Raji (cell line): ENCODE measurements around the gene AFAP1L1.

Experiments used
- POLR2A ChIP-seq: IDR thresholded peaks from 2 replicates; pipeline ENCODE4 v1.6.1; 2011; ENCODE audit warnings: low read depth, low read length, control low read depth; ENCODE audit not compliant: insufficient read depth

The AFAP1L1 gene

GRCh38 chr5:149251546-149251945, 20.1 kb upstream of the AFAP1L1 start:
- TF ChIP-seq POLR2A: no peak

GRCh38 chr5:149254506-149254905, 17.2 kb upstream of the AFAP1L1 start:
- no peak for TF ChIP-seq POLR2A

DNA sequence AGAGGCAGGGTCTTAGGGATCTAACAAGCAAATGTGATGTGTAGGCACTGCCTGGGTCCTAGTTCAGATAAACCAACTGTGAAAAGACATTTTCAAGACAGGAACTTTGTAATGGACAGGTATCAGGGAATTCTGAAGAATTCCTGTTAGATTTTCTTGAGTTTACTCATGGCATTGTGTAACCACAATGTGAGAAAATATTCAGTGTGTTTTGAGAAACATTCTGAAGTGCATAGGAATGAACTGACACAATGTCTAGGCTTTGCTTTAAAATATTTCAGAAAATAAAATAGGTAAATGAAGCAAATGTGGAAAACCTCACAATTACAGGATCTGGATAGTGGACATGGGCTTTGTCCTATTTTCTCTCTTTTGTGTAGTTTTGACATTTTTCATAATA, 15.2 kb upstream of the AFAP1L1 start:
- no peak for TF ChIP-seq POLR2A

GRCh38 chr5:149257131-149257530, 14.5 kb upstream of the AFAP1L1 start:
- no peak for TF ChIP-seq POLR2A

DNA sequence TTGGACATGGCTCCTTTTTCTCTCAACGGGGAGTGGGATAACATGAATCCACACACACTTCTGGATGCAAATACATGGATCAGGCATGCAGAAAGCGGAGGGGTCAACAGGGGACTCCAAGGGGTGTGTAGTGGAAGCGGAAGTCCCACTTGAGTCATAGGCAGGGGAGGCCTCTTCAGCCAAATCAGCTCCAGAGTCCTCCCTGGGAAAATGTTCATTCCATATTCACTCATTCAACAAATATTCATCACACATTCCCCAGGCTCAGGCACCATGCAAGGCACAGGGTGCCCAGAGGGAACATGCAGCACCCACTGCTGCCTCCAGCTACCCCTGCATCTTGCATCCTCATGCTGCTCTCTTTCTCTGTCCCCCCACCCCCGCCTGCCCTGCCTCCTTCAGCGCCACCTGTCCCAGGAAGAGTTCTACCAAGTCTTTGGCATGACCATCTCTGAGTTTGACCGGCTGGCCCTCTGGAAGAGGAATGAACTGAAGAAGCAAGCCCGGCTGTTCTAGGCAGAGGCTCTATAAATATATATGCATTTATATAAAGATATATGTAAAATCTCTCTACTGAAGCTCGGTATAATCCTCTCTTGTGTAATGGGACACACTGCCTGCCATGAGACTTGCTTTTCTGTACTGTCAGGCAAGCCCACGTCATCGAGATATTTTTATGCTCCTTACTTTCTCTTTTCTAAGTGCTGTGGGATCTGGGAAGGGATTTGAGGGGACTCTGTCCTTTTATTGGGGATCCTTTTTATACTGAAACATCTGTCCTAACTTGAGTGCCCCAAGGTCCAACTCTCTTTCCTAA, 13.6 kb upstream of the AFAP1L1 start:
- TF ChIP-seq POLR2A: no peak

DNA sequence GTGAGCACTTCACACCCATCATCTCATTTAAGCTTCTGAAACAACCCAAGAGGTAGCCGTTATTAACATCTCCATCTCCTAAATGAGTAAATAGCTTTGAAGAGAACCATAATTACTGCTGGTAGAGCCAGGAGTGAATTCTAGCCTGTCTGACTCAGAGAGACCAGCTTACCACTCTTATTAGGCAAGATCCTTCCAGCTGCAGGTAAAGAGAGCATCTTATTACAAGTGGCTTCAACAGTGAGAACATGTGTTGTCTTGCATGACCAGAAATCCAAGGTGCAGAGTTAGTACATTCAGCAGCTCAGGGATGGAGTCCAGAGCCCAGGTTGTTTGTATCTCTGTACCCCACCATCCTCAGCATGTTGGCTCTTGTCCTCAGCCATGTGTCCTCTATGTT, 10.9 kb upstream of the AFAP1L1 start:
- TF ChIP-seq POLR2A: no peak

GRCh38 chr5:149261246-149261645, 10.4 kb upstream of the AFAP1L1 start:
- no peak for TF ChIP-seq POLR2A

DNA sequence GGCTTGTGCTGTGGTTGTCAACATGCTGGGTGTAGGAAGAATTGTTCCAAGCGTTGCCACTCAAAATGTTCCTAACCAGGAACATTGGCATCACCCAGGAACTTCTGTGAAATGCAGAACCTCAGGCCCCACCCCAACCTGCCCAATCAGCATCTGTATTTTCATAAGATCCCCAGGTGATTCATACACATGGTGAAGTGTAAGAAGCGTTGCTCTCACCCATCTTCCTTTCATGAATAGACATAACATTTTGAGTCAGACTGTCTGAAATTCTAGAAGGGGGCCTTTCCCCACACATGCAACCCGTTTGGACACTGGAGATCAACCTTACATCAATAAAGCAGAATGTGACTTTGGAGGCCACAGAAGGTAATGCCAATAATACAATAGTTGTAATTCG, 9.3 kb upstream of the AFAP1L1 start:
- TF ChIP-seq POLR2A: no peak

DNA sequence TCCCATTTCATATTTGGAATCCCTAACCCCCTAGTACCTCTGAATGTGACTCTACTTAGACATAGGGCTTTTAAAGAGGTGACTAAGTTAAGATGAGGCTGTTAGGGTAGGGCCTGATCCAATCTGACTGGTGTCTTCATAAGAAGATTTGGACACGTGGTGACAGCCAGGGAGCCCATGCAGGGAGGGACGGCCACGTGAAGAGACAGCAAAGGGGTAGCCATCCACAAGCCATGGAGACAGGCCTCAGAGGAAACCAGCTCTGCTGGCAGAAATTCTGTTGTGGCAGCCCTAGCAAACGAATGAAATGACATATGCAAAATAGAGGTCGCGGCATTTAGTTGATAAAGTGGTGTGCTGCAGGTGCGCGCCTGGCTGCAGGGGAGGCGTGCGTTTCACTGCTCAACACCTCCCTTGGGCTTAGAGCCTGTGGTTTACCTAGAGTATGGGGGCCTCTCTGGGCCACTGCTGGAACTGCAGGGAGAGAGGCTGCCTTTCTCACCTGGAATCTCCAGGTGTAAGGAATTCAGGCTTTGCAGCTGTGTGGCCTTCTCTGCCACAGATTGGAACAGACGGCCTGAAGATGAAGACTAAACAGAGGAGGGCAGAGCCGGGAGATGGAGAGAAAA, 7.1 kb upstream of the AFAP1L1 start:
- TF ChIP-seq POLR2A: no peak

GRCh38 chr5:149265068-149265465, 6.6 kb upstream of the AFAP1L1 start:
- TF ChIP-seq POLR2A: no peak

GRCh38 chr5:149265597-149265996, 6.1 kb upstream of the AFAP1L1 start:
- TF ChIP-seq POLR2A: no peak

GRCh38 chr5:149267241-149267973, 4.3 kb upstream of the AFAP1L1 start:
- no peak for TF ChIP-seq POLR2A

DNA sequence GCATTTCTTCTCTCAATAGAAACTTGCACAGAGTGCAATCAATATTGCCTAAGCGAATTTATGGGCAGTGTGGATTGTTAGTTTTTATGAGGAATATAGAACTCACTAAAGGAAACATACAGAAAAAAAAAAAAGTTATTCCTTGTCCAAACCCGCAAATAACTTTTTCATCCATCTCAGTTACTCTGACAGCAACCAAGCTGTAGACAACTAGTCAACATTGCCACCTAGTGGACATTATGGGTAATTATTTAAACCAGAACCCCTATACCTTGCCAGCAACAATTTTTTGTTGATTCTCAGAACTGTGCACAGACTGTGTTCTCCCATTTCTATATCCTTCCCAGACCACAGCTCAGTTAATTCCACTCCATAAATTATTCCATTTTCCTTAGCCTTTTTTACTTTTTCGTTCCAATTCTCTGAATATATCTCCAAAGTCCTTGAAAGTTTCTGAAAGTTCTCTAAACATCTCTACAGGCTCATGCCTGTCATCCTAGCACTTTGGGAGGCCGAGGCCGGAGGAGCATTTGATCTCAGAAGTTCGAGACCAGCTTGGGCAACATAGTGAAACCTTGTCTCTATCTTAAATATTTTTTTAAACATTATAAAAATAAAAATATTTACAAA, 2.6 kb upstream of the AFAP1L1 start:
- no peak for TF ChIP-seq POLR2A

DNA sequence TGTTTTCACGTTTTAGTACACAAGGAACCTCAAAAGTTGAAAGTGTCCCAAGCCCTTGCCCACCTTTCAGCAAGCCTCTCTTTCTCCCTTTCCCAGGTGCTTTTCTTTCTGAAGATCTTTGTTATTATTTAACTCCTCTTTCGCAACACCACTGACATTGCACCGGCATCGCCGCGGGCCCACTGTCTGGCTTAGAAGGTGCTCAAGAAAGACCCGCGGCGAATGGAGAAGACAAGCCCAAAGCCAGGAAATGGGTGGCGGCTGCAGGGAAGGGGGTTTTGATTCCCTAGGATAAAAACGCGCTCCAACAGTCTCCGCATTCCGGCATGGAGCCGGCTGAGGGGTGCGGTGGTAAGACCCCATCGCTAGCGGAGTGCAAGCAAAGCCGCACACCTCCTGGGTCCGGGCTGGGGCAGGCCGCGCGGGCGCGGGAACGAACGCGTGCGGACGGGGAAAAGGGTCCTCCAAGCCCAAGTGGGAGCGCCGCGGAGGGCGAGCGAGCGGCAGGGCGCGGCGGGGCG, 404 bp upstream of the AFAP1L1 start:
- TF ChIP-seq POLR2A: no peak

DNA sequence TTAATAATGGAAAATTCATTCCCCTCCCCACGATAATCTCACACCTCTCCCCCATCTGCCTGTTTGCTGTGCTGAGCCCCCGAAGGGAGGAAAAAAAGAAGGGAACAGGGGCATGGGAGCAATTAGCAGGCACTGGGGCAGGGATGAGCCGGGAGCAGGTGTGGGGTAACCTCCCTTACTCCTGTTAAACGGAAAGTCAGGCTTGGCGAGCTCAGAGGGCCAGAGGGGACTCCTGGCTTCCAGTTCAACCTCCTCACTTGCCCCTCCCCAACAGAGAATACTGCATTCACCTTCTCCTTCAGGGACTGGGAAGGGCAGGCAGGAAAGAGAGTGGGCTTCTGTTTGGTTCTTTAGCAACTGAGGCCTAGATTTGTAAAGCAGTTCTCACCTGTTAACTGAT, 1.6 kb downstream of the AFAP1L1 start:
- TF ChIP-seq POLR2A: no peak
